NCI-H748 treated with DMSO at 0.1 percent for 48 hours (cell line): ENCODE data around the gene TNFRSF14.
A peak's percentile ranks its signal among the peaks of the same experiment; 100 is the strongest.
"Not testable (repeated sequence)": the region's sequence is repeated elsewhere in the genome, so short reads cannot be mapped to it uniquely, and the experiment has no call there.

Source experiments
- DNase-seq: peaks from one replicate; lab custom pipeline; 2025; lab: John Stamatoyannopoulos, UW

Gene TNFRSF14

GRCh38 chr1:2539312-2539907, 16.8 kb upstream of the TNFRSF14 start:
- no peak for DNase-seq

DNA sequence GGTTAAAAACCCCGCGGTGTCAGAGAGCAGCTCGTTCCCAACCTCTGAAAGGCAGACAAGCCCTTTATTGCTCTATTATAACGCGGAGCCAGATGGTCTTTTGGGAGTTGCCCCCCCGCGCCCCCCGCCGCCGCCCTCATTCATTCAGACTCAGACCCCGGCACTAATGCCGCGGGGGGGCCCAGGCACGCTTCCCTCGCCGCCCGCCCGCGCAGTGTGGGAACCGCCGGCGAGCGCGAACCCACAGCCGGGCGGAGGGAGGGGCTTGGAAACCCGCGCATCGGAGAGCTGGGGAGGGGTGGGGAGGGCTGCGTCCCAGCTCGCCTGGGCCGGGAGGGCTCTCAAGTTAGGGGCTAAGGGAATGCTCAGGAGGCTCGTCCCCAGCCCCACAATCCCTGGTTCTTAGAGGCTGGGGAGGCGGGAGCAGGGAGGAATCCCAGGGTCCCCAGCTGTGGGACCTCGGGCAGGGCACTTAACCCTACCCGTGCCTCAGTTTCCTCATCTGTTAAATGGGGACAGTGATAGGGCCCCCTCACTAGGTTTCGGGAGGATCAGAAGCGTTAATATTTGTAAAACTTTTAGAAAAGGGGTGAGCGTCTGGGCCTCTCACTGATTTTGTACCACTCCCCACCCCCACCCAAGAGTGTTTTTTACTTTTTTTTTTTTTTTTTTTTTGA, 15.2 kb upstream of the TNFRSF14 start:
- no peak for DNase-seq

GRCh38 chr1:2541619-2542245, 14.4 kb upstream of the TNFRSF14 start:
- no peak for DNase-seq

GRCh38 chr1:2542246-2542915, 13.8 kb upstream of the TNFRSF14 start:
- no peak for DNase-seq

- no peak for DNase-seq
These were observed 12.6 kb upstream of the TNFRSF14 start for GRCh38 chr1:2543543-2544092.

- no peak for DNase-seq
These were observed 11.9 kb upstream of the TNFRSF14 start for GRCh38 chr1:2544093-2544874.

- no peak for DNase-seq
These were observed 11.1 kb upstream of the TNFRSF14 start for GRCh38 chr1:2544875-2545640.

DNA sequence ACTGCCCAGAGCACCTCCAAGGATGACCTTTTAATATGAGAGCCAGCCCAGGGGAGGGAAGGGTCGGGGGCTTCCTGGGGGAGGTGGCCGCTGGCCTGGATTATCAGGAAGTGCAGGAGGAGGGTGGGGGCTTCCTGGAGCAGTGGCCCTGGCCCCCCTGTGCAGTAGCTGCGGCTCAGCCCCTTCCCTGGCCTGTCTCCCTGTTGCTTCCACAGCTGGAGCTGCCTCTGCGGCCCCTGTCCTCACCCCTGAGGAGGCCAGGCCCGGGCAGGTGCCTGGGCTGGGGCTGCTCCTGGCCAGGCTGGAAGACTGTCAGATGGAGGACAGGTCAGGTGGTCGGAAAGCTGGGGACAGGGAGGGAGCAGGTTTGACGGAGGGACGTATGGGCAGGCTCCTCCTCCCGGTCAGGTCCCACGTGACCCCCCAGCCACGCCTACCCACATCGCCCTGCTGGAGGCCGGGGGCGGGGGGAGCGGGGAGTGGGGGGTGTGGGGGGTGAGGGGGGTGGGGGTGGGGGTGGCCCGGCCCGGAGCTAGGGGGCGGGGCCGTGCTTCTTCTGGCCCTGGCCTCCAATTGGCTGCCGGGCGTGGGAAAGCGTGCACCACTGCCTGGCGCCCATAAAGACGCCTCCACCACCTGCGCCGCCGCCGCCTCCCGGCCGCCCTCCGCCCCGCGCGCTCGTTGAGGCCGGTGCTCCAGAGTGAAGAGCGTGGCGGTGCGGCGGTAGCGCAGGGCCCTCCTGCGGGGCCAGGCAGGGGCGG, 10.2 kb upstream of the TNFRSF14 start:
- peak; percentile 55 for DNase-seq

DNA sequence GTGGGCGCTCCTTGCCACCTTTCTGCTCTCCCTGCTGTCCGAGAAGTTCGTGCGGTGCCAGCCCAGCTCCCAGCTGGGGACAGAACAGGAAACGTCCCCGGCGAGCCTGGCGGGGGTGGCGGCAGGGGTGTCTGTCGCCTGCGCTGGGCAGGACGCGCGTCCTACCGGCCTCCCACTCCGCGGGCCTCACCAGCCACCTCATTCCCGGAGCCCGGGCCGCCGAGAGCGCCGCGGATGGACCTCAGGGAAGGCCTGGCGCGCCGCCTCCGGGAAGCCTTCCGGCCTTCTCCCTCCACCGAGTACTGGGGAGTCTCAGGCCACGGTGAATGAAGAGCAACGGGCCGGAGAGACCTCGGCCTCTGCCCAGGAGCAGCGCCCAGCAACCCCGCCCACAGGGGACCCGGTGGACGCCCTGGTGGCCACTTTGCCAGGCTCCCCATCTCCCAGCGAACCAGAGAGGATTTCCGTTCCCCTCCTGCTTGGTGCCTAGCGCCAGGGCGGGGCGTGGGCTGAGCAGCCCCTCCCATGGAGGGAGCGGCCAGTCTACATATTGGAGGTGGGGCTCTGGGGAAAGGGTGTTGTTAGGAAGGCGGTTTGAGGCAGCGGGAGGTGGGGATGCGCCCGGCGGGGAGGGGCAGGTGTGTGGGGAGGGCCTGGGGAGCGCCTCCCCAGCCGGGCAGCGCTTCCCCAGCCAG, 9.5 kb upstream of the TNFRSF14 start:
- peak; percentile 40 for DNase-seq

DNA sequence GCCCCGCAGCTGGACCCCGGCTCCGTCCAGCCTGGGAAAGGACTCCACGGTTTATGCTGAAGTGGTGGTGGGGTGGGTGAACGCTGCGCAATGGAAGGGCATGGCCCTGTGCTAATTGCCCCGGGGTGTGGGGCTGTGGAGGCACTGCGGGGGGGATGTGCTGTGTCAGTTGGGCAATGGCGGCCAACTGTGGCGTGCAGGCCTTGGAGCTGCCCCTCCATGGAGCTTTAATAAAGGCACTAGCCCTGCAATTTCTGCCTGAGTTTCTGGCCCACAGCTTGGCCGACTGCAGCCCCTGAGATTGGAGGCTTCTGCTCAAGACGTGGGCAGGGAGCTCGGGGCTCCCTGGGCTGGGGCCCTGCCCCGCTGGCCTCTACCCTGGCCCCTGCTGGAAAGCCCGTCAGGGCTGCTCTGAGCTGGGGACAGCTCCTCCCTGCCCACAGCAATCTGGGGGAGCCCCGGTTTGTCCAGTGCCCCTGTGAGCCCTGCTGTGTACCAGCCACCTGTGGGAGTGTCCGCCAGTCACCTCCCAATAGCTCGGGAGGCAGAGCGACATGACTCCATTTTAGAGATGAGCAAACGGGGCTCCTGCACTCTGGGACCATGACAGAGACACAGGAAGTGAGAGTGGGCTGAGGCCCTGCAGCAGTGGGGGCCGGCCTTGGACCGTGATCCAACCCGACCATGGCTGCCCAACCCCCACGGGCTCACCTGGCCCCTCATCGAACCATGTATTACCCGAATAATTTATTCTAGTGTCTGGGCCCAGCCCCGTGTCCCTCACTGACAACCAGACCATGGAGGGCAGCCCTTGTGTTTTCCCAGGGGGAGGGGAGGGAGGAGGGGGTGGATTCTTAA, 8.7 kb upstream of the TNFRSF14 start:
- DNase-seq = no peak

GRCh38 chr1:2548068-2548589, 8.0 kb upstream of the TNFRSF14 start:
- peak; percentile 16 for DNase-seq

DNA sequence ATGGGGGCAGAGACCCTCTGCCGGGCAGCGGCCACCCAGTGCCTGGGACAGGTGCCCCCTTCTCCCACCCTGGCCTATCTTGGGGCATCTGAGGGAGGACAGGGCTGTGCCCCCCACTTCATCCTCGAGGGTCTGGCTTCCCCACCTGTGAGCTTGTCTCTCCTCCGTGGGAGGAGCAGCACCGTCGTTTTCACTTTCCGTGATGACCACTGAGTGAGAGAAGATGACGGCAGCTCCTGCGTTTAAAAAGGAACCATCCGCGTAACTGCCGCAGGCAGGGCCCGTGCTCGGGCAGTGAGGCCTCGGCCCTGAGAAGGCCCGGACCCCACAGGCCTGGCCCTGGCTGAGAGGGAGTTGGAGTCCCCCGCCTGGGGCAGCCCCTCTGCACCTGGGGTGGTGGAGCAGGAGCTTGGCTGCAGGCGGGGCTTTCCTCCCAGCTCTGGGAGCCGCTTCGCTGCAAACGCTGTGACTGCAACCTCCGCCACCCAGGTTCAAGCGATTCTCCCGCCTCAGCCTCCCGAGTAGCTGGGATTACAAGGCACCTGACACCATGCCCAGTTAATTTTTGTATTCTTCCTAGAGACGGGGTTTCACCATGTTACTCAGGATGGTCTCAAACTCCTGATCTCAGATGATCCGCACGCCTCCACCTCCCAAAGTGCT, 6.7 kb upstream of the TNFRSF14 start:
- not testable (repeated sequence) for DNase-seq

- DNase-seq = not testable (repeated sequence)
These were observed 5.8 kb upstream of the TNFRSF14 start for GRCh38 chr1:2550309-2550861.

DNA sequence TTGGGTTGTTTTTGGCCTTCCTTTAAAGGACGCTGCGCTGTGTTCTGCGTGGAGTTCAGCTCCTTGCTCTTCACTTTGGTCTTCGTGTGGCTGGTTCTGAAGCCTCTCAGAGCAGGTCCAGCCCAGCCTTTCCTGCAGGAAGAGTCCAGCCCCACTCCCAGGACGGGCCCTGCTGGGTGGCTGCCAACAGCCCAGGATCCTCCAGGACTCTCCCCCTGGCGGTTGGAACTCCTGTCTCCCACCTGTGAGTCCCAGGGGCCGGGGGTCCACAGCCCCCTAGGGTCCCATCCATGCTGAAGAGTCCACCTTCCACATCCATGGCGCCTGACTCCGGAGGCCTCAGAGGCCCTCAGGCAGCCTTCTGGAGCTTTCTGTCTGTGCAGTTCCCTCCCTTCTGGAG, 4.6 kb upstream of the TNFRSF14 start:
- DNase-seq = not testable (repeated sequence)

DNA sequence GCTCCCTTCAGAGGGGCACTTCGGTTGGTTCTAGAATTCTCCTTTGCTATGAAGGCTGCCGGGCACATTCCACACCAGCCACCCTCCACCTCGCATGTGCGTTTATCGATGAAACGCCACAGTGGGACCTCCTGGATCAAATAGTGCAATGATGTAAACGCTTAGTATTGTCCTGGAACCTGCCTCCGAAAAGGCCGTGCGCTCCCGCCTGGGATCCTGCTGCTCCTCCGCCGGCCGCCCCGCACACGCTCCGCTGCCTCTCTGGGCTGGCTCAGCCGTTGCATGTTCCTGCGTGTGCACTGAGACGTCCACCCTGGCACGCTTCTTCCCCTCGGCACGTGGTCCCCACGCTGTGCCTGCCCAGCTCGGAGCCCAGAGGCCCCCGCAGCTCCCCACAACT, 4.0 kb upstream of the TNFRSF14 start:
- DNase-seq = no peak

DNA sequence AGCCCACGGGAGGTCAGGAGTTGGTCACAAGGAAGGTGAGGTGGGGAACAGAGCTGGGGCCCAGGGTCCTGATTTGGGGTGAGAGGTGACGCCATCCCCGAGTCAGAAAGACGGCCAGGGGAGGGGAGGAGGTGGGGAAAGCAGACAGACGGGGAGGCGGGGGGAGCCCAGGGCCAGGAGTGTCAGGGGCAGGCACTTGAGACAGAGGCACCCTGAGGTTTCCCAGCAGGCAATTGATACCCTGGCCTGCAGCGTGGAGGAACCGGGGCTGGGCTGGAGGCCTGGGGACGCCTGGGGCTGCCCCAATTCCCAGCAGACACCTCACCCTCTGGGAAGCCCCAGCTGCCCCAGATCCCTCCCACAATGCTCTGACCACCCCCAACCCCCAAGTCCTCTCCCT, 3.1 kb upstream of the TNFRSF14 start:
- DNase-seq = not testable (repeated sequence)

GRCh38 chr1:2553871-2554620, 2.1 kb upstream of the TNFRSF14 start:
- no peak for DNase-seq
